Right lobe of liver (tissue), 6 donors: ENCODE results near the gene CCDC9B. TPM values are rescaled to one million over a fixed set of nuclear protein-coding genes. Genes with fewer than 3 reads are reported as not detected.

Experiments
- ATAC-seq, 4 donors: fragments of 200-7000 bp; cut with Tn5 transposase; one replicate each; pipeline ENCODE4 v1.9.1; 2020; ENCODE audit warnings: mild to moderate bottlenecking in 4 of 4, moderate library complexity in 4 of 4
- DNase-seq, 3 donors: peaks; one replicate each; pipeline ENCODE4 v3.0.0-alpha.2; 2020
- H3K27ac ChIP-seq, 3 donors: fragments of 200-600 bp; one replicate each; pipeline ENCODE4 v1.8.0; 2022
- H3K27me3 ChIP-seq, 2 donors: fragments of 200-600 bp; one replicate each; pipeline ENCODE4 v1.8.0; 2022
- H3K36me3 ChIP-seq, 4 donors: fragments of 200-600 bp; sonication (generic) in 1 of 4; one replicate each; pipeline versions ENCODE4 v1.5.1 to v1.8.0; 2017 to 2022; ENCODE audit warnings: control low read depth in 1 of 4
- H3K4me1 ChIP-seq, 4 donors: fragments of 200-600 bp; sonication (generic) in 1 of 4; one replicate each; pipeline versions ENCODE4 v1.5.1 to v1.8.0; 2017 to 2022; ENCODE audit warnings: control low read depth in 1 of 4
- H3K4me3 ChIP-seq, 3 donors: fragments of 200-600 bp; one replicate each; pipeline ENCODE4 v1.8.0; 2022
- H3K9me3 ChIP-seq, 4 donors: fragments of 200-600 bp; sonication (generic) in 1 of 4; one replicate each; pipeline versions ENCODE4 v1.5.1 to v1.8.0; 2017 to 2022; ENCODE audit warnings: control low read depth in 1 of 4
- POLR2A ChIP-seq: fragments of 450-650 bp; IDR thresholded peaks from one replicate; pipeline ENCODE4 v1.6.1; 2017; ENCODE audit warnings: antibody characterized with exemption, mild to moderate bottlenecking
- WGBS: methylation state at CpG from one replicate; pipeline ENCODE4 v1.1.6; 2018; ENCODE audit warnings: low coverage, low lambda C conversion rate; ENCODE audit not compliant: insufficient coverage; ENCODE audit errors: missing lambda C conversion rate; 5-methylcytosine and 5-hydroxymethylcytosine counted together
- intact Hi-C, 2 donors: fragments of 100-400 bp; cut with DNase I; formaldehyde crosslinking; loops; one replicate each; pipeline versions ENCODE4 v1.11.2 to v1.14.1; 2022
- total RNA-seq, 6 experiments: library from RNA; depleted of rRNA in 2 of 6; stranded (reverse); fragments of >200 nt in 2 of 6; fragmentation: NEBNext Ultra II Directional in 3 of 6; extraction: Animal tissue kit (Norgen Biotek cat#: 25700) in 3 of 6; gene quantifications; one replicate each; pipeline versions ENCODE4 v1.1.0 to v1.2.4, GENCODE V29; 2016 to 2023
- TF ChIP-seq, protein P1 (sequence below), 4 donors: fragments of 200-600 bp in 3 of 4; fragments of 450-650 bp in 1 of 4; IDR thresholded peaks; one replicate each; pipeline versions ENCODE4 v1.5.1 to v1.8.0; 2016 to 2022; ENCODE audit warnings: antibody characterized with exemption in 4 of 4, mild to moderate bottlenecking in 2 of 4
- donor health status: DM: no; HTN: yes; CAD: no.
- donor health status: DM: no; HTN: no; CAD: no.
- donor health status: DM: no; HTN: no; CAD: no.
- donor health status: DM: no; HTN: yes; CAD: no.
- donor health status: DM: no; HTN: yes; CAD: no.

CCDC9B gene
- total RNA-seq, 6 experiments from 2014 or later = 4.2 to 11.9 (median 4.7) TPM

DNA sequence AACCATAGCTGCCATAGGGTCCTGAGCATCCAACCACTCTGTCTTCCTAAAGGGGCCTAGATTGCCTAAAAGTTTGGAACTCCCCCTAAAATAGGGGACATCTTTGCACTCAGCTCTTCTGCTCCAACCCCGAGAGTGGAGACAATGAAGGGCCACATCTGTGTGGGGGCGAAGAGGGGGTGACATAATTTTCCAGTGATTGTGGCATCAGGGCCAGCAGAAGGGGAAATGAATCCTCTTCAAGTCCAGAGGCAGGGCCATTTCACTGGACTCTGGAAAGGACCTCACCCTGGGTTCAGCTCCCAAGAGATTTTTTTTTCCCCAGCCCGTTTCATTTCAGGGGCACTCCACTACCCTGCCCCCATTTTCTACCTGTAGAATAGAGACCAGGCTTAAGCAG, 53.2 kb downstream of the CCDC9B start:
- no peak overlapping the region for H3K27ac ChIP-seq
- peaks cover 0 to 20% (median 0%) of the 10 kb centered on the region in 4 donors for H3K4me1 ChIP-seq
- intact Hi-C loops = no loop called here
- no peaks in the 10 kb centered on the region for H3K36me3 ChIP-seq
- H3K9me3 ChIP-seq = no peaks in the 10 kb centered on the region
- WGBS = 68% methylated on average over 3 of the region's 3 CpGs
- H3K4me3 ChIP-seq = no peak overlapping the region
- ATAC-seq = no peak
- no peak for DNase-seq
- peaks cover 0 to 8% of the 10 kb centered on the region in 2 donors for H3K27me3 ChIP-seq
- TF ChIP-seq POLR2A = no peak
- TF ChIP-seq, protein P1, sequence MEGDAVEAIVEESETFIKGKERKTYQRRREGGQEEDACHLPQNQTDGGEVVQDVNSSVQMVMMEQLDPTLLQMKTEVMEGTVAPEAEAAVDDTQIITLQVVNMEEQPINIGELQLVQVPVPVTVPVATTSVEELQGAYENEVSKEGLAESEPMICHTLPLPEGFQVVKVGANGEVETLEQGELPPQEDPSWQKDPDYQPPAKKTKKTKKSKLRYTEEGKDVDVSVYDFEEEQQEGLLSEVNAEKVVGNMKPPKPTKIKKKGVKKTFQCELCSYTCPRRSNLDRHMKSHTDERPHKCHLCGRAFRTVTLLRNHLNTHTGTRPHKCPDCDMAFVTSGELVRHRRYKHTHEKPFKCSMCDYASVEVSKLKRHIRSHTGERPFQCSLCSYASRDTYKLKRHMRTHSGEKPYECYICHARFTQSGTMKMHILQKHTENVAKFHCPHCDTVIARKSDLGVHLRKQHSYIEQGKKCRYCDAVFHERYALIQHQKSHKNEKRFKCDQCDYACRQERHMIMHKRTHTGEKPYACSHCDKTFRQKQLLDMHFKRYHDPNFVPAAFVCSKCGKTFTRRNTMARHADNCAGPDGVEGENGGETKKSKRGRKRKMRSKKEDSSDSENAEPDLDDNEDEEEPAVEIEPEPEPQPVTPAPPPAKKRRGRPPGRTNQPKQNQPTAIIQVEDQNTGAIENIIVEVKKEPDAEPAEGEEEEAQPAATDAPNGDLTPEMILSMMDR (IDR thresholded peaks at IDR 0.05) = no peak

DNA sequence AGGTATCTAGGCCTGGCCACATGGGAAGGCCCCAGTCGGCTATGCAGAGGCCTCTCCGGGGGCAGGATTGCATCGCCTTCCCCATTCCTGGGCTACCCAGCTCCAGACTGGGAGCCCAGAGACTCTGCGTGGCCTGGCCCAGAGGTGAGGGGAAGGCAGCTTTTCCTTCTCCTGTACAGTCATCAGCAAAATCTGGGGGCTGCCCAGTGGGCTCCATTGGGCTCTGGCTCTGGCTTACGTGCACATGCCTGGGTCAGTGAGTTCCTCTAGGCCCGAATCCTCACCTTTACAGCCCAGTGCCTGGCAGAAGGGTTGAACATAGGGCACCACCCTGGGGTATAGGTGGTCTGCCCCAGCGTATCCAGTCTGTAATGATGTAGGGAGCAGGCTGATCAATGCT, 53.9 kb downstream of the CCDC9B start:
- DNase-seq (no peak), ATAC-seq (no peak)
- Histone ChIP-seq H3K9me3 (no peaks in the 10 kb centered on the region), H3K4me3 (no peak overlapping the region), H3K4me1 (peaks cover 0 to 27% (median 0%) of the 10 kb centered on the region in 4 donors), H3K36me3 (no peaks in the 10 kb centered on the region), H3K27ac (no peak overlapping the region), H3K27me3 (peaks cover 0 to 8% of the 10 kb centered on the region in 2 donors)
- intact Hi-C loops = no loop called here
- TF ChIP-seq, protein P1 (IDR thresholded peaks at IDR 0.05) = no peak
- WGBS = no CpG with 5 or more reads among the region's 7 CpGs

GRCh38 chr15:40286061-40286532, 54.6 kb downstream of the CCDC9B start:
- Histone ChIP-seq H3K4me3 (no peak overlapping the region), H3K36me3 (no peaks in the 10 kb centered on the region), H3K27me3 (peaks cover 0 to 13% of the 10 kb centered on the region in 2 donors), H3K9me3 (no peaks in the 10 kb centered on the region), H3K4me1 (peaks cover 0 to 27% (median 0%) of the 10 kb centered on the region in 4 donors), H3K27ac (no peak overlapping the region)
- DNase-seq (no peak), ATAC-seq (no peak)
- TF ChIP-seq POLR2A = no peak
- TF ChIP-seq, protein P1 (IDR thresholded peaks at IDR 0.05) = no peak
- 82% methylated on average over 4 of the region's 7 CpGs for WGBS
- intact Hi-C loops = no loop called here

DNA sequence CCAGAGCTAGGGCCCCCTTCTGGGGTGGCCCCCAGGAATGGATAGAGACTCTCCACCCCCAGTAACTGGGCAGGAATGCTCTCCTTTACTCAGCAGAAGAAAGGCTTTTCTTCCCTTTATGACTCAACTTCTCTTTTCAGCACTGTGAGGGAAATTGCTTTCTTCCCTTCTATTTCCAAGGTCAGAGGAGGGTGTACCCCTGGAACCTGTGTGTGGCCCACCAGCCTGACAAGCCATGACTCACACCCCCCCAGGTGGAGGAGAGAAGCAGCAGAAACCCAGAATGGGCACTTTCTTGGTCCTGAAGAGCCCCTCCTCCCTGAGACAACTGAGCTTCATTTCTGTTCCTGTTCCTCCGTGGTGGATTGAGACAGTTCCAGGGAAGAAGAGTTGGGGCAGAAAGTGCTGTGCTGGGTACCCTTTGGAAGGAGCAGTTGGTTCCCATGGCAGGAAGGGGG, 55.2 kb downstream of the CCDC9B start:
- H3K9me3 ChIP-seq = no peaks in the 10 kb centered on the region
- H3K27ac ChIP-seq = no peak overlapping the region
- no peak for DNase-seq
- H3K36me3 ChIP-seq = no peaks in the 10 kb centered on the region
- no peak for ATAC-seq
- H3K4me3 ChIP-seq = no peak overlapping the region
- TF ChIP-seq, protein P1 (IDR thresholded peaks at IDR 0.05) = no peak
- no peak for TF ChIP-seq POLR2A
- intact Hi-C loops = no loop called here
- H3K4me1 ChIP-seq = peaks cover 0 to 24% (median 0%) of the 10 kb centered on the region in 4 donors
- peaks cover 0 to 18% of the 10 kb centered on the region in 2 donors for H3K27me3 ChIP-seq
- WGBS = no CpG with 5 or more reads among the region's 1 CpG
